ENCODE data around the gene SLC39A2. TPM values are rescaled to one million over a fixed set of nuclear protein-coding genes. Genes with fewer than 3 reads are reported as not detected.
"Not testable (repeated sequence)": the region's sequence is repeated elsewhere in the genome, so short reads cannot be mapped to it uniquely, and the experiment has no call there.

SLC39A2 gene
- total and polyA plus RNA-seq, 3 experiments from 2014 or later, result 0.16 TPM; not detected in 2

DNA sequence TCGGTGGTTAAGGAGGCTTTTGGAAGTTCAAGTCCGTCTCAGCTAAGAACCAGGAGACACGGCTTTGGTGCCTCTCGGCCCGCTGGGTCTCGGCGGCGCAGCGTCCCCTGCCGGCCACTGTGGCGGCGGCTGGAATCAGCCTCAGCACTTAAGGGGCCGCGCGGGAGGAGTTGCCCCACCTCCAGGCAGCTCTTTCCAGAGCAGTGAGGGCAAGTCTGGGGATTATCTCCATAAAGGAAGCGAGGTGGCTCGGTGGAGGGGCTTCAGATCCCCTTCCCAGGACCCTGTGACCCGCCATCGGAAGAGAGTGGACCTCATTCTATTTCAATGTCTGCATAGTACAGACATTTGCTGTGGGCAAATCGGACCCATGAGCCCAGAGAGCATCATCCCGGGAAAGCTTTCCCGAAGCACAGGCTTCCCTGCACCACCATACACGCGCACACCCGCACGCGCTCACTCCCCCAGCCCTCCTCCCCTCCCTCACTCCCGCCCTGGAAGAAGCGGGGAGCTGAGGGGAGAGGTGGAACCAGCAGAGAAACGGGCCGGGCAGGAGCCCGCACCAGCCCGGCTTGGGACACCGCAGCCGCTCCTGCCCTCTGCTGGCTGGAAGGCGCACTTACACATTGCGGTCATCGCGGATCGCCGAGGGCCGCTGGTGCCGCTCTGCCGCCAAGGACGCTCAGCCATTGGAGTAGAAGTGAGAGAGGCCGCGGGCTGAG is 27.9 kb upstream of the SLC39A2 start:
- DNase-seq, result peak; percentile 65 to 80 (median 72)
- H3K36me3 Mint-ChIP-seq, result peaks cover 0 to 2% (median 0%) of the 10 kb centered on the region in 3 donors
- peaks cover 6% of the 10 kb centered on the region for H3K4me1 ChIP-seq (ENCODE audit: insufficient read depth, low read length)
- peaks cover 28 to 45% of the 10 kb centered on the region in 2 donors for H3K27me3 Mint-ChIP-seq
- POLR2A ChIA-PET, result no interaction called here
- H3K9me3 Mint-ChIP-seq, result no peaks in the 10 kb centered on the region
- no peaks in the 10 kb centered on the region for H3K36me3 ChIP-seq (ENCODE audit: insufficient read depth, low read length)
- H3K27ac Mint-ChIP-seq, result peak overlapping the region in 7 of 8 donors; percentile 13 to 84 (median 76)
- H3K27me3 ChIP-seq (ENCODE audit: insufficient read depth, low read length, poor library complexity, severe bottlenecking), result no peaks in the 10 kb centered on the region
- H3K4me1 Mint-ChIP-seq, result peaks cover 13 to 17% (median 14%) of the 10 kb centered on the region in 3 donors
- peak overlapping the region; percentile 91 for H3K4me3 ChIP-seq (ENCODE audit: low read length)
- no peak overlapping the region for H3K27ac ChIP-seq (ENCODE audit: low read depth, low read length)
- CTCF ChIA-PET, result interaction anchor here (0.7 to 3.8 kb wide), 38 partner anchors 8 to 567 kb away, joined by 3 to 52 read pairs (median 4); partner anchors contain the start of genes RNASE6, RNASE8, SLC39A2 and TMEM253
- no peaks in the 10 kb centered on the region for H3K9me3 ChIP-seq (ENCODE audit: low read length)
- peak overlapping the region; percentile 89 to 95 (median 93) for H3K4me3 Mint-ChIP-seq

DNA sequence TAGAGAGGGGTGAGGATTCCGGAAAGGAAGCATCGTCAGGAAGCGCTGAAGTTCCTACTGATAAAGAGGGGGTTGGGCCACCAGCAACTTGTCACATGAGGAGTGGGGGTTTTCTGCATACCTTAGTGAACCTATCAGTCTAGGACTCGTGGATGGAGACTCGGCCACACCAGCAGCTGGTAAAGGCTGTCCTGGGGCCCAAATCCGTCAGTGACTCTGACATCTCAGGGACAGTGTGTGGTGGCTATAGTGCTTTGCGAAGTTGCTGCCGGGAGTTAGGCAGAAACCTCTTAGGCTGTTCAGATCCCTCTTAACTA is 27.4 kb upstream of the SLC39A2 start:
- Histone ChIP-seq H3K4me1 (ENCODE audit: insufficient read depth, low read length) (peaks cover 6% of the 10 kb centered on the region), H3K4me3 (ENCODE audit: low read length) (peak overlapping the region; percentile 91), H3K9me3 (ENCODE audit: low read length) (no peaks in the 10 kb centered on the region), H3K27me3 (ENCODE audit: insufficient read depth, low read length, poor library complexity, severe bottlenecking) (no peaks in the 10 kb centered on the region), H3K36me3 (ENCODE audit: insufficient read depth, low read length) (no peaks in the 10 kb centered on the region), H3K27ac (ENCODE audit: low read depth, low read length) (no peak overlapping the region)
- ChIA-PET CTCF (interaction anchor here (0.7 to 3.8 kb wide), 23 partner anchors 7 to 567 kb away, joined by 3 to 52 read pairs (median 5); partner anchors contain the start of genes RNASE6, SLC39A2, TMEM253 and ZNF219), POLR2A (no interaction called here)
- H3K9me3 Mint-ChIP-seq, result no peaks in the 10 kb centered on the region
- H3K36me3 Mint-ChIP-seq, result peaks cover 0 to 2% (median 0%) of the 10 kb centered on the region in 3 donors
- peaks cover 28 to 43% of the 10 kb centered on the region in 2 donors for H3K27me3 Mint-ChIP-seq
- H3K27ac Mint-ChIP-seq, result peak overlapping the region in 6 of 8 donors; percentile 13 to 84 (median 40)
- peaks cover 13 to 17% (median 14%) of the 10 kb centered on the region in 3 donors for H3K4me1 Mint-ChIP-seq
- DNase-seq, result no peak
- peak overlapping the region; percentile 89 to 95 (median 93) for H3K4me3 Mint-ChIP-seq

DNA sequence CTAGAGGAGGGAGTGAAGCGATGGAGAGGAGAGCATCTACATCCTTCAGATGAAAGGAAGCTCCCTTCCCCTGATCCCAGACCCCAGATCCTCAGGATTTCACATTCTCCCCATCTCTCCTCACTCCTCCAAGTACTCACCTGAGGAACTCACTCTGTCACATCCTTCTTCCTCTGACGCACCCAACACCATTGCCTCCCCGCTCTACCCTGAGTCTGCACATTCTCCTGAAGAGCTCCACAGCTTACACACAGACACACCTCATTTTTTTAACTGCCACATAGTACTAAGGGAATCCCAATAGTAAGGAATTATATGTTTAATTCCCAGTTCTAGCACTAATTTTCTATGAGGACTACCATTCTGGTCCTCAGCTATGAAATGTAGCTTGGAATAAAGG is 25.6 kb upstream of the SLC39A2 start:
- Mint-ChIP-seq H3K27me3 (peaks cover 16 to 25% of the 10 kb centered on the region in 2 donors), H3K4me1 (peaks cover 13 to 17% (median 14%) of the 10 kb centered on the region in 3 donors), H3K9me3 (no peaks in the 10 kb centered on the region), H3K36me3 (peaks cover 0 to 2% (median 0%) of the 10 kb centered on the region in 3 donors), H3K27ac (no peak overlapping the region), H3K4me3 (peak overlapping the region in 1 of 7 donors; percentile 13)
- Histone ChIP-seq H3K27me3 (ENCODE audit: insufficient read depth, low read length, poor library complexity, severe bottlenecking) (no peaks in the 10 kb centered on the region), H3K27ac (ENCODE audit: low read depth, low read length) (no peak overlapping the region), H3K4me3 (ENCODE audit: low read length) (no peak overlapping the region), H3K9me3 (ENCODE audit: low read length) (no peaks in the 10 kb centered on the region), H3K4me1 (ENCODE audit: insufficient read depth, low read length) (peaks cover 6% of the 10 kb centered on the region), H3K36me3 (ENCODE audit: insufficient read depth, low read length) (no peaks in the 10 kb centered on the region)
- POLR2A ChIA-PET, result no interaction called here
- no peak for DNase-seq
- CTCF ChIA-PET, result interaction anchor here (0.5 to 3.3 kb wide), 4 partner anchors 9 to 1851 kb away, joined by 3 to 52 read pairs (median 4); no protein-coding TSS in a partner anchor

DNA sequence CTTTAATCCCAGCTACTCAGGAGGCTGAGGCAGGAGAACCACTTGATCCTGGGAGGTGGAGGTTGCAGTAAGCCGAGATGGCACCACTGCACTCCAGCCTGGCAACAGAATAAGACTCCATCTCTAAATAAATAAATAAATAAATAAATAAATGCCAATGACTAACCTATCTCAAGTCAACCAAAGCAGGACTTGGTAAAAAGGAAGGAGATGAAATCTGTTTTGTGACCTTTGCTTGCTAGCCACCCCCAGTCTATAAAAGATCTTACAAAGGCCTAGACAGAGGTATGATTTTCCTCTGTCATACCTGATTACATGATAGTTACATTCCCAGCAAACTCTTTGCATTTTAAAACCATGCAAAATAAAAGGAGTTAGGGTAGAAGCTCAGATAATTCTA is 22.8 kb upstream of the SLC39A2 start:
- H3K9me3 Mint-ChIP-seq, result no peaks in the 10 kb centered on the region
- no peaks in the 10 kb centered on the region for H3K36me3 Mint-ChIP-seq
- CTCF ChIA-PET, result no interaction called here
- H3K4me3 Mint-ChIP-seq, result no peak overlapping the region
- peaks cover 5% of the 10 kb centered on the region in 3 donors for H3K4me1 Mint-ChIP-seq
- Histone ChIP-seq H3K27ac (ENCODE audit: low read depth, low read length) (no peak overlapping the region), H3K36me3 (ENCODE audit: insufficient read depth, low read length) (no peaks in the 10 kb centered on the region), H3K4me3 (ENCODE audit: low read length) (no peak overlapping the region), H3K4me1 (ENCODE audit: insufficient read depth, low read length) (peaks cover 6% of the 10 kb centered on the region), H3K9me3 (ENCODE audit: low read length) (no peaks in the 10 kb centered on the region), H3K27me3 (ENCODE audit: insufficient read depth, low read length, poor library complexity, severe bottlenecking) (peaks cover 3% of the 10 kb centered on the region)
- DNase-seq, result no peak
- H3K27ac Mint-ChIP-seq, result no peak overlapping the region
- H3K27me3 Mint-ChIP-seq, result peaks cover 8 to 28% of the 10 kb centered on the region in 2 donors
- POLR2A ChIA-PET, result no interaction called here

DNA sequence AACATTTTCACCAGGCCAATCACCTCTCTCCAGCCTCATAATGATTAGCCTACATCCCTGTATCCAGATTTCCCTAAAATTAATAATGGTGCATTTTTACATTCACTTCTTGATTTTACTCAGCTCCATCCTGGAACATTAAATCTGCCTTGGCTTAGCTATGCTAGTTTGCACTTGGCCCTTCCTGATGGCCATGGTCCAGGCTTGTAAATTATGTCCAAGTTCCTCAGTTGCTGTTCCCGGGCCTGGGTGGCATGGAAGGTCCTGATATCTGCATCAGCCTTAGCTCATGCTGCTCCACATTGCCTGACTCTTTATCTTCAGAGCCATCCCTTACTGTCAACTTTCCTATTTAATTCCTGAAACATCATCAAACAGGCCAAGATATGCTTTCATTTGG is 20.4 kb upstream of the SLC39A2 start:
- CTCF ChIA-PET, result interaction anchor here (1.5 to 1.6 kb wide), 2 partner anchors 8 to 10 kb away, joined by 3 to 5 read pairs; no protein-coding TSS in a partner anchor
- Mint-ChIP-seq H3K27ac (no peak overlapping the region), H3K4me3 (no peak overlapping the region), H3K4me1 (no peaks in the 10 kb centered on the region), H3K9me3 (no peaks in the 10 kb centered on the region), H3K36me3 (no peaks in the 10 kb centered on the region), H3K27me3 (peaks cover 3 to 24% of the 10 kb centered on the region in 2 donors)
- no peak overlapping the region for H3K27ac ChIP-seq (ENCODE audit: low read depth, low read length)
- no peaks in the 10 kb centered on the region for H3K9me3 ChIP-seq (ENCODE audit: low read length)
- no peak for DNase-seq
- no peaks in the 10 kb centered on the region for H3K36me3 ChIP-seq (ENCODE audit: insufficient read depth, low read length)
- no peak overlapping the region for H3K4me3 ChIP-seq (ENCODE audit: low read length)
- H3K27me3 ChIP-seq (ENCODE audit: insufficient read depth, low read length, poor library complexity, severe bottlenecking), result peaks cover 3% of the 10 kb centered on the region
- no peaks in the 10 kb centered on the region for H3K4me1 ChIP-seq (ENCODE audit: insufficient read depth, low read length)
- POLR2A ChIA-PET, result no interaction called here

DNA sequence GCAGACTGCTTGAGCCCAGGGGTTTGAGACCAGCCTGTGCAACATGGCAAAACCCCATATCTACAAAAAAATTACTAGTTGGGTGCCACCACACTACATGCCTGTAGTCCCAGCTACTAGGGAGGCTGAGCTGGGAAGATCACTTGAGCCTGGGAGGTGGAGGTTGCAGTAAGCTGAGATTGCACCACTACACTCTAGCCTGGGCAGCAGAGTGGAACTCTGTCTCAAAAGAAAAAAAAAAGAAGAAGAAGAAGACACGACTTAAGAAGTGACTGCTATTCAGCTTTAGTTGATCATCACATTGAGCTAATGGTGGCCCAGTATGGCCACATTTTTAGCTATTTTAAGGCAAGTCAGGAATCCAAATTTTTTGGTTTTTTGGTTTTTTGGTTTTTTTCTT is 18.2 kb upstream of the SLC39A2 start:
- Histone ChIP-seq H3K27me3 (ENCODE audit: insufficient read depth, low read length, poor library complexity, severe bottlenecking) (peaks cover 3% of the 10 kb centered on the region), H3K9me3 (ENCODE audit: low read length) (no peaks in the 10 kb centered on the region), H3K4me3 (ENCODE audit: low read length) (no peak overlapping the region), H3K36me3 (ENCODE audit: insufficient read depth, low read length) (no peaks in the 10 kb centered on the region), H3K4me1 (ENCODE audit: insufficient read depth, low read length) (no peaks in the 10 kb centered on the region), H3K27ac (ENCODE audit: low read depth, low read length) (no peak overlapping the region)
- H3K27me3 Mint-ChIP-seq, result peaks cover 3 to 29% of the 10 kb centered on the region in 2 donors
- H3K4me3 Mint-ChIP-seq, result no peak overlapping the region
- no peak overlapping the region for H3K27ac Mint-ChIP-seq
- ChIA-PET CTCF (interaction anchor here (1.0 to 4.4 kb wide), 3 partner anchors 10 to 123 kb away, joined by 3 to 41 read pairs (median 3); no protein-coding TSS in a partner anchor), POLR2A (no interaction called here)
- no peaks in the 10 kb centered on the region for H3K4me1 Mint-ChIP-seq
- H3K36me3 Mint-ChIP-seq, result no peaks in the 10 kb centered on the region
- no peak for DNase-seq
- H3K9me3 Mint-ChIP-seq, result no peaks in the 10 kb centered on the region

DNA sequence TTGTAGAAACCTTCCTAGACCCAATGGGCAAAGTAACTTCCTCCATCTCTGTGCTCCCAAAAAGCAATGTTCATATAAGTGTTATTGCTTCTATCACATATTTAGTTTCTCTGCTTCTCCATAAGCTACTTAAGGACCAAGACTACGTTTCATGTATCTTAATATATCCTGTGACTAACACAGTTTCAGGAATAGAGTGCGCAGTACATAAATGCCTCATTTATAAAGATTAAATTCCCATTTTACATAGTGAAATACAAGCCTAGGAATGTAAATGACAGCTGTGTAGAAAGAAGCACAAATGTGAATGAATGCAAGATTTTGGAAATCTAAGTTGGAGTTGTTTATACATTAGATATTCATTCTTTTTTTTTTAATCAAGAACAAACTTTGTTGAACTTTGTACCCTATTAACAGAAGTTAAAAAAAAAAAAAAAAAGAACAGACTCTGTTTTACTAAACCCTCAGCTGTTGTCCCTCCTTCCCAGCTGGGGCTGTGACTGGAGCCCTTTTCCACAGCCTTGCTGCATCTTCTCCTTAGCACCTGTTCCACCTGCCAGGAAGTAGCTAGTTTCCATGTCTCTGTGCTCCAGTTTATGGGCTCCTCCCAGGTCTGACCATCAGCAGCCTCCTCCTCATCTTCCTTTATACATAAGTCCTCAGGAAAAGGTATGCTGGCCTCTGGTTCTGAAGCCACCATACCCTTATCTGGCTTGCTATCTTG is 16.3 kb upstream of the SLC39A2 start:
- Histone ChIP-seq H3K9me3 (ENCODE audit: low read length) (no peaks in the 10 kb centered on the region), H3K27me3 (ENCODE audit: insufficient read depth, low read length, poor library complexity, severe bottlenecking) (peaks cover 3% of the 10 kb centered on the region), H3K27ac (ENCODE audit: low read depth, low read length) (no peak overlapping the region), H3K4me1 (ENCODE audit: insufficient read depth, low read length) (no peaks in the 10 kb centered on the region), H3K4me3 (ENCODE audit: low read length) (no peak overlapping the region), H3K36me3 (ENCODE audit: insufficient read depth, low read length) (no peaks in the 10 kb centered on the region)
- DNase-seq, result no peak
- POLR2A ChIA-PET, result no interaction called here
- Mint-ChIP-seq H3K36me3 (no peaks in the 10 kb centered on the region), H3K27ac (no peak overlapping the region), H3K9me3 (no peaks in the 10 kb centered on the region), H3K4me1 (no peaks in the 10 kb centered on the region), H3K27me3 (peaks cover 3 to 29% of the 10 kb centered on the region in 2 donors), H3K4me3 (no peak overlapping the region)
- CTCF ChIA-PET, result interaction anchor here (4.4 kb wide), 1 partner anchor 12 kb away, joined by 41 read pairs; no protein-coding TSS in a partner anchor

DNA sequence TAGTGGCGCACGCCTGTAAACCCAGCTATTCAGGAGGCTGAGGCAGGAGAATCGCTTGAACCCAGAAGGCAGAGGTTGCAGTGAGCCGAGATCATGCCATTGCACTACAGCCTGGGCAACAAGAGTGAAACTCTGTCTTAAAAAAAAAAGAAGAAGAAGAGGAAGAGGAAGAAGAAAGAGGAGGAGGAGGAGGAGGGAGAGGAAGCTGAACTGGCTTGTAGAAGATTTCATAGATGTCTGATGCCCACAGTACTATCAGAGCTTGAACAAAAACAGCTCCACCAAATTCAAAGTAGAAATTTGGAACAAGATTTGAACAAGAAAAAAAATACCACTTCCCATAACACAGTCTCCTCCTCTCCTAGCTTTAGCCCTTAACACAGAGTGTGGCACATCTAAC is 13.4 kb upstream of the SLC39A2 start:
- H3K27ac ChIP-seq (ENCODE audit: low read depth, low read length); POLR2A ChIA-PET; H3K9me3 ChIP-seq (ENCODE audit: low read length); H3K36me3 ChIP-seq (ENCODE audit: insufficient read depth, low read length); H3K4me1 ChIP-seq (ENCODE audit: insufficient read depth, low read length); CTCF ChIA-PET; DNase-seq; H3K4me3 ChIP-seq (ENCODE audit: low read length); H3K27me3 ChIP-seq (ENCODE audit: insufficient read depth, low read length, poor library complexity, severe bottlenecking); H3K9me3 Mint-ChIP-seq: not testable (repeated sequence)
- Mint-ChIP-seq H3K36me3 (peaks cover 0 to 10% (median 0%) of the 10 kb centered on the region in 3 donors), H3K27ac (peak overlapping the region in 1 of 8 donors; percentile 39), H3K4me3 (peak overlapping the region in 1 of 7 donors; percentile 40), H3K27me3 (peaks cover 0 to 17% of the 10 kb centered on the region in 2 donors), H3K4me1 (peaks cover 11 to 16% (median 11%) of the 10 kb centered on the region in 3 donors)

Measured in CD8-positive, alpha-beta memory T cell (primary cell).